22Rv1 (cell line): ENCODE results near the gene RAB3C.

ENCODE experiments used
- ZFX ChIP-seq: fragments of 450-650 bp; IDR thresholded peaks from 2 replicates; pipeline ENCODE4 v1.6.1; 2017; ENCODE audit warnings: antibody characterized with exemption, borderline replicate concordance
- TF ChIP-seq, protein P1 (sequence below): fragments of 450-650 bp; IDR thresholded peaks from 2 replicates; pipeline ENCODE4 v1.5.1; 2017; ENCODE audit warnings: mild to moderate bottlenecking

DNA sequence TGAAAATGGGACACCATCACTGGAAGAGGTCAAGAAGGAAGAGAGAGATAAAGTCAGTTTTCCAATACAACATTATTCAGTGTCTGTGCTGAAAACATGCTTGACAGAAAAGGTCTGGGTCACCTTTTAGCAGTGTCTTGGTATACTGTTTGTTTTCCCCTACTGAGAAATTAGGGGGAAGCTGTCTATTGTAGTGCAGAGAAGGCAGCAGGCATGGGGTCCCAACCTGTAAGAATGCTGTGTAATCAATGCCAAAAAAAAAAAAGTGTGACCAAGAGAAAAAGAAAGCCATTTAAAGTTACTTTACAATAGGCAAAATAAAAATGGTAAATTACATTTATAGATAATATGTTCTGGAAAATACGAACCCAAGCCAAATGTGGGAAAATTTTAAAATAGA lies 139.3 kb downstream of the RAB3C start:
- TF ChIP-seq, protein P1, sequence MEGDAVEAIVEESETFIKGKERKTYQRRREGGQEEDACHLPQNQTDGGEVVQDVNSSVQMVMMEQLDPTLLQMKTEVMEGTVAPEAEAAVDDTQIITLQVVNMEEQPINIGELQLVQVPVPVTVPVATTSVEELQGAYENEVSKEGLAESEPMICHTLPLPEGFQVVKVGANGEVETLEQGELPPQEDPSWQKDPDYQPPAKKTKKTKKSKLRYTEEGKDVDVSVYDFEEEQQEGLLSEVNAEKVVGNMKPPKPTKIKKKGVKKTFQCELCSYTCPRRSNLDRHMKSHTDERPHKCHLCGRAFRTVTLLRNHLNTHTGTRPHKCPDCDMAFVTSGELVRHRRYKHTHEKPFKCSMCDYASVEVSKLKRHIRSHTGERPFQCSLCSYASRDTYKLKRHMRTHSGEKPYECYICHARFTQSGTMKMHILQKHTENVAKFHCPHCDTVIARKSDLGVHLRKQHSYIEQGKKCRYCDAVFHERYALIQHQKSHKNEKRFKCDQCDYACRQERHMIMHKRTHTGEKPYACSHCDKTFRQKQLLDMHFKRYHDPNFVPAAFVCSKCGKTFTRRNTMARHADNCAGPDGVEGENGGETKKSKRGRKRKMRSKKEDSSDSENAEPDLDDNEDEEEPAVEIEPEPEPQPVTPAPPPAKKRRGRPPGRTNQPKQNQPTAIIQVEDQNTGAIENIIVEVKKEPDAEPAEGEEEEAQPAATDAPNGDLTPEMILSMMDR = no peak
- TF ChIP-seq ZFX = no peak
